Endodermal cell (in vitro differentiated cells): ENCODE measurements around the gene TMEM273. TPM values are rescaled to one million over a fixed set of nuclear protein-coding genes. Genes with fewer than 3 reads are reported as not detected.

Experiments used
- DNase-seq: peaks from one replicate; pipeline ENCODE4 v3.0.0-alpha.2; 2017
- H3K27ac ChIP-seq: 2 replicates; pipeline ENCODE4 v1.5.1; 2013; ENCODE audit warnings: mild to moderate bottlenecking, low read depth, low read length, moderate library complexity
- H3K27me3 ChIP-seq: 2 replicates; pipeline ENCODE4 v1.6.1; 2013; ENCODE audit warnings: mild to moderate bottlenecking, low read length, moderate library complexity; ENCODE audit not compliant: insufficient read depth, control insufficient read depth, poor library complexity, severe bottlenecking
- H3K36me3 ChIP-seq: 2 replicates; pipeline ENCODE4 v1.7.0; 2013; ENCODE audit warnings: mild to moderate bottlenecking, low read length, moderate library complexity; ENCODE audit not compliant: control insufficient read depth, insufficient read depth
- H3K4me1 ChIP-seq: one replicate; pipeline ENCODE4 v1.7.0; 2013; ENCODE audit warnings: low read length; ENCODE audit not compliant: control insufficient read depth, insufficient read depth
- H3K4me3 ChIP-seq: 2 replicates; pipeline ENCODE4 v1.5.1; 2013; ENCODE audit warnings: mild to moderate bottlenecking, low read length, moderate library complexity
- H3K9ac ChIP-seq: 2 replicates; pipeline ENCODE4 v1.6.1; 2013; ENCODE audit warnings: mild to moderate bottlenecking, low read length, moderate library complexity; ENCODE audit not compliant: poor library complexity, severe bottlenecking; ENCODE audit errors: extremely low read depth
- H3K9me3 ChIP-seq: 2 replicates; pipeline ENCODE4 v1.6.1; 2013; ENCODE audit warnings: mild to moderate bottlenecking, low read length, moderate library complexity; ENCODE audit not compliant: control insufficient read depth
- H3K27ac Mint-ChIP-seq: 2 replicates; pipeline ENCODE4 v1.8.0; 2020; ENCODE audit warnings: mixed read lengths
- H3K27me3 Mint-ChIP-seq: 2 replicates; pipeline ENCODE4 v1.8.0; 2021; ENCODE audit warnings: mild to moderate bottlenecking, mixed read lengths; ENCODE audit not compliant: insufficient read depth
- H3K36me3 Mint-ChIP-seq: 2 replicates; pipeline ENCODE4 v1.8.0; 2020; ENCODE audit warnings: low read depth, mixed read lengths
- H3K4me1 Mint-ChIP-seq: 2 replicates; pipeline ENCODE4 v1.8.0; 2020; ENCODE audit warnings: mixed read lengths
- H3K4me3 Mint-ChIP-seq: 2 replicates; pipeline ENCODE4 v1.8.0; 2020; ENCODE audit warnings: mild to moderate bottlenecking, moderate library complexity, mixed read lengths
- H3K9me3 Mint-ChIP-seq: 2 replicates; pipeline ENCODE4 v1.8.0; 2020; ENCODE audit warnings: mild to moderate bottlenecking, mixed read lengths
- CTCF ChIP-seq: fragments of 200-600 bp; sonication (generic); conservative IDR thresholded peaks from 2 replicates; pipeline ENCODE4 v1.5.0; 2021; ENCODE audit warnings: antibody characterized with exemption, mild to moderate bottlenecking
- WGBS, 2 experiments: methylation state at CpG; one replicate each; pipeline versions ENCODE4 v1.1.5 to v1.1.7; 2013; ENCODE audit warnings: missing lambda C conversion rate in 2 of 2, mixed read lengths in 1 of 2; ENCODE audit not compliant: insufficient coverage in 1 of 2, insufficient read length in 1 of 2; 5-methylcytosine and 5-hydroxymethylcytosine counted together
- total RNA-seq, 2 donors: library from RNA; stranded (reverse); fragmentation: NEBNext Ultra II Directional in 1 of 2; extraction: Animal tissue kit (Norgen Biotek cat#: 25700) in 1 of 2; gene quantifications; 2 replicates in 1 of 2; 3 replicates in 1 of 2; pipeline ENCODE4 v1.2.1, GENCODE V29; 2021

The TMEM273 gene
- total RNA-seq, 2 donors from 2014 or later: not detected

GRCh38 chr10:49107111-49107886 lies 80.9 kb downstream of the TMEM273 start:
- no peak for DNase-seq
- no peak for TF ChIP-seq CTCF
- Histone ChIP-seq H3K27me3 (peaks cover 11% of the 10 kb centered on the region), H3K36me3 (no peaks in the 10 kb centered on the region), H3K27ac (no peak overlapping the region), H3K4me1 (no peaks in the 10 kb centered on the region), H3K9ac (no peak overlapping the region), H3K4me3 (no peak overlapping the region), H3K9me3 (no peaks in the 10 kb centered on the region)
- Mint-ChIP-seq H3K4me3 (no peak overlapping the region), H3K27me3 (peaks cover 5% of the 10 kb centered on the region), H3K9me3 (no peaks in the 10 kb centered on the region), H3K36me3 (no peaks in the 10 kb centered on the region), H3K27ac (no peak overlapping the region), H3K4me1 (peaks cover 6% of the 10 kb centered on the region)
- 95 to 97% methylated on average over 15 to 17 of the region's 17 CpGs for WGBS, 2 experiments

GRCh38 chr10:49106451-49106850 lies 81.7 kb downstream of the TMEM273 start:
- Mint-ChIP-seq H3K4me3 (no peak overlapping the region), H3K4me1 (peaks cover 6% of the 10 kb centered on the region), H3K9me3 (no peaks in the 10 kb centered on the region), H3K27me3 (no peaks in the 10 kb centered on the region), H3K36me3 (no peaks in the 10 kb centered on the region), H3K27ac (no peak overlapping the region)
- no peak overlapping the region for H3K4me3 ChIP-seq
- H3K9me3 ChIP-seq: no peaks in the 10 kb centered on the region
- H3K4me1 ChIP-seq: no peaks in the 10 kb centered on the region
- H3K27ac ChIP-seq: no peak overlapping the region
- no peak overlapping the region for H3K9ac ChIP-seq
- TF ChIP-seq CTCF: no peak
- DNase-seq: no peak
- H3K36me3 ChIP-seq: no peaks in the 10 kb centered on the region
- peaks cover 4% of the 10 kb centered on the region for H3K27me3 ChIP-seq
- 91 to 100% methylated on average over 3 to 7 of the region's 7 CpGs for WGBS, 2 experiments

- no peak for DNase-seq
- WGBS, 2 experiments: 81 to 92% methylated on average over 4 of the region's 4 CpGs
- H3K4me3 ChIP-seq: no peak overlapping the region
- Mint-ChIP-seq H3K27me3 (no peaks in the 10 kb centered on the region), H3K27ac (no peak overlapping the region), H3K36me3 (no peaks in the 10 kb centered on the region), H3K4me3 (no peak overlapping the region), H3K9me3 (no peaks in the 10 kb centered on the region), H3K4me1 (no peaks in the 10 kb centered on the region)
- H3K9ac ChIP-seq: no peak overlapping the region
- no peak for TF ChIP-seq CTCF
- H3K9me3 ChIP-seq: no peaks in the 10 kb centered on the region
- no peaks in the 10 kb centered on the region for H3K4me1 ChIP-seq
- H3K27ac ChIP-seq: no peak overlapping the region
- H3K27me3 ChIP-seq: no peaks in the 10 kb centered on the region
- H3K36me3 ChIP-seq: no peaks in the 10 kb centered on the region
Observed at GRCh38 chr10:49105076-49105475, 83.1 kb downstream of the TMEM273 start.

Other genes with a start within 250 kb of the TMEM273 start
- gene LRRC18, start 248.6 kb downstream of the TMEM273 start, total RNA-seq: not detected
- gene VSTM4, start 72.9 kb downstream of the TMEM273 start, total RNA-seq: under 1 TPM; 0.51 to 0.77 TPM
- not detected for gene FAM170B, start 54.4 kb downstream of the TMEM273 start, total RNA-seq
- gene C10orf71, start 110.8 kb upstream of the TMEM273 start, total RNA-seq: under 1 TPM in 1 of 2 donors, not detected in 1; 0.15 TPM
- gene DRGX, start 207.7 kb upstream of the TMEM273 start, total RNA-seq: not detected